Neural cell (in vitro differentiated cells): ENCODE results near the gene BTBD3. TPM values are rescaled to one million over a fixed set of nuclear protein-coding genes. Genes with fewer than 3 reads are reported as not detected.

Experiments
- H2AFZ ChIP-seq: fragments of 200-600, 300-800 bp; sonication (generic), shearing (Covaris generic); 2 replicates; pipeline ENCODE4 v1.6.0; 2014; ENCODE audit warnings: low read depth, mild to moderate bottlenecking, antibody characterized with exemption, low read length, moderate library complexity
- H3F3A ChIP-seq: fragments of 200-600 bp; shearing (Covaris generic); 2 replicates; pipeline ENCODE4 v1.6.1; 2016; ENCODE audit warnings: mild to moderate bottlenecking, moderate library complexity, mixed read lengths, antibody characterized with exemption, low read length; ENCODE audit not compliant: insufficient read depth, poor library complexity, severe bottlenecking
- H3K27ac ChIP-seq: fragments of 200-600, 300-800 bp; sonication (generic), shearing (Covaris generic); 2 replicates; pipeline ENCODE4 v1.5.1; 2014; ENCODE audit warnings: mild to moderate bottlenecking, low read length, moderate library complexity
- H3K27me3 ChIP-seq: fragments of 300-800, 200-600 bp; sonication (generic), shearing (Covaris generic); 2 replicates; pipeline ENCODE4 v1.6.0; 2014; ENCODE audit warnings: mild to moderate bottlenecking, low read depth, low read length, moderate library complexity; ENCODE audit not compliant: insufficient read depth
- H3K36me3 ChIP-seq: fragments of 300-800, 200-600 bp; sonication (generic), shearing (Covaris generic); 2 replicates; pipeline ENCODE4 v1.5.1; 2014; ENCODE audit warnings: mild to moderate bottlenecking, antibody characterized with exemption, low read length, moderate library complexity; ENCODE audit not compliant: insufficient read depth
- H3K4me2 ChIP-seq: fragments of 300-800, 200-600 bp; sonication (generic), shearing (Covaris generic); 2 replicates; pipeline ENCODE4 v1.6.0; 2014; ENCODE audit warnings: mild to moderate bottlenecking, low read length
- H3K4me3 ChIP-seq: fragments of 300-800, 200-600 bp; sonication (generic), shearing (Covaris generic); 2 replicates; pipeline ENCODE4 v1.5.1; 2014; ENCODE audit warnings: mild to moderate bottlenecking, low read length, moderate library complexity
- H3K79me2 ChIP-seq: fragments of 200-600 bp; shearing (Covaris generic); replicated peaks from 2 replicates; pipeline ENCODE4 v1.6.0; 2014; ENCODE audit warnings: mild to moderate bottlenecking, low read length, moderate library complexity; ENCODE audit not compliant: insufficient read depth
- H3K9ac ChIP-seq: fragments of 300-800, 200-600 bp; sonication (generic), shearing (Covaris generic); 2 replicates; pipeline ENCODE4 v1.6.1; 2016; ENCODE audit warnings: mild to moderate bottlenecking, low read length, mixed read lengths
- H3K9me2 ChIP-seq: fragments of 200-600 bp; shearing (Covaris generic); 2 replicates; pipeline ENCODE4 v1.6.1; 2016; ENCODE audit warnings: mild to moderate bottlenecking, low read length, mixed read lengths; ENCODE audit not compliant: insufficient read depth
- H3K9me3 ChIP-seq: fragments of 200-600, 300-800 bp; sonication (generic), shearing (Covaris generic); 2 replicates; pipeline ENCODE4 v1.6.1; 2016; ENCODE audit warnings: mild to moderate bottlenecking, mixed run types, low read length, moderate library complexity, mixed read lengths
- H4K20me1 ChIP-seq: fragments of 200-600 bp; shearing (Covaris generic); 2 replicates; pipeline ENCODE4 v1.6.1; 2016; ENCODE audit warnings: mild to moderate bottlenecking, mixed run types; ENCODE audit not compliant: insufficient read depth
- EP300 ChIP-seq: fragments of 450-650 bp; conservative IDR thresholded peaks from 2 replicates; pipeline ENCODE4 v1.6.1; 2014; ENCODE audit warnings: antibody characterized with exemption, mild to moderate bottlenecking, moderate library complexity; ENCODE audit not compliant: poor library complexity, severe bottlenecking
- EZH2 ChIP-seq: fragments of 200-600, 300-800 bp; shearing (Covaris generic), sonication (generic); IDR thresholded peaks from 2 replicates; pipeline ENCODE4 v1.6.1; 2014; ENCODE audit warnings: antibody characterized with exemption, low read length, borderline replicate concordance, mild to moderate bottlenecking; ENCODE audit not compliant: insufficient read depth, poor library complexity, severe bottlenecking
- MXI1 ChIP-seq: fragments of 450-650 bp; conservative IDR thresholded peaks from 2 replicates; pipeline ENCODE4 v1.6.1; 2014; ENCODE audit warnings: antibody characterized with exemption, mild to moderate bottlenecking; ENCODE audit not compliant: poor library complexity, severe bottlenecking
- POLR2AphosphoS5 ChIP-seq: IDR thresholded peaks from 2 replicates; pipeline ENCODE4 v1.6.1; 2012
- RAD21 ChIP-seq: fragments of 450-650 bp; conservative IDR thresholded peaks from 2 replicates; pipeline ENCODE4 v1.6.1; 2014; ENCODE audit warnings: antibody characterized with exemption, mild to moderate bottlenecking, moderate library complexity
- SMC3 ChIP-seq: fragments of 450-650 bp; conservative IDR thresholded peaks from 2 replicates; pipeline ENCODE4 v1.6.1; 2014; ENCODE audit warnings: antibody characterized with exemption, mild to moderate bottlenecking, moderate library complexity; ENCODE audit not compliant: poor library complexity
- TAF1 ChIP-seq: IDR thresholded peaks from 2 replicates; pipeline ENCODE4 v1.6.1; 2012; ENCODE audit warnings: low read depth
- polyA plus RNA-seq: library from polyadenylated mRNA; depleted of rRNA; stranded (reverse); fragments of >200 nt; gene quantifications from 2 replicates; pipeline ENCODE4 v1.2.3, GENCODE V29; 2014
- TF ChIP-seq, protein P1 (sequence below): IDR thresholded peaks from 2 replicates; pipeline ENCODE4 v1.6.1; 2012; ENCODE audit warnings: borderline replicate concordance
- TF ChIP-seq, protein P2 (sequence below): fragments of 450-650 bp; IDR thresholded peaks from 2 replicates; pipeline ENCODE4 v1.5.1; 2014; ENCODE audit warnings: antibody characterized with exemption, mild to moderate bottlenecking, moderate library complexity; ENCODE audit not compliant: poor library complexity, severe bottlenecking

Gene BTBD3
- polyA plus RNA-seq, 1 donor from 2014 or later, result 90.0 TPM

DNA sequence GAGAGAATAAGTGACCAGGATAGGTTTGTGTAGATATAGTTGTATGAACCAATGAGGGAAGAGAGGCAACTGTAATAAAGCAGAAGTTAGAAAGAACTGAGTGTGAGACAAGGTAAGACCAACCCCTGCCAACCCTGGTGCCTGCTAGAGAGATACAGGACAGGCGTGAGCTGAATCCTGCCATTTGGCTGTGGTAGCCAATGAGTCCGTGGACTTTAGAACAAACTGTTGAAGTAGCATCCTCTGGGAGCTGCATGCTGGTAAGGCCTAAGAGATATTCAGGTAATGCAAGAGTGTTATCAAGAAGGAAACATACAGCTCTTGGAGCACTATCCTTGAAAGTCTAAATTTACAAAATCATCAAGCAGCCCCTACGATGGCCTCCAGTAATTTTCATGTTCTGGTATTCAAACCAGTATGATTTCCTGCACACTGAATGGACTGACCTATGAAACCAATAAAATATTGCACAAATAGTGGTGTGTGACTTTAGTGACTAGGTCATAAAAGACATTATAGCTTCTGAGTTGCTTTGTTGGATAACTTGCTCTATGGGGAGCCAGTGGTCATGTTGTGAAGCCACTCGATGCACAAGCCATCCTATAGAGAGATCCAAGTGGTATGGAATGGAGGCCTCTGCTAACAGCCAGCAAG is 24.0 kb downstream of the BTBD3 start:
- Histone ChIP-seq H3K4me2 (no peak overlapping the region), H3K27ac (no peak overlapping the region), H3K9me3 (no peaks in the 10 kb centered on the region), H3K27me3 (no peaks in the 10 kb centered on the region), H3K9me2 (no peaks in the 10 kb centered on the region), H3K79me2 (no peaks in the 10 kb centered on the region), H2AFZ (no peak overlapping the region), H3K4me3 (no peak overlapping the region), H3K9ac (no peak overlapping the region), H3K36me3 (no peaks in the 10 kb centered on the region), H4K20me1 (no peaks in the 10 kb centered on the region), H3F3A (no peaks in the 10 kb centered on the region)
- no peak for TF ChIP-seq TAF1
- TF ChIP-seq POLR2AphosphoS5, result no peak

DNA sequence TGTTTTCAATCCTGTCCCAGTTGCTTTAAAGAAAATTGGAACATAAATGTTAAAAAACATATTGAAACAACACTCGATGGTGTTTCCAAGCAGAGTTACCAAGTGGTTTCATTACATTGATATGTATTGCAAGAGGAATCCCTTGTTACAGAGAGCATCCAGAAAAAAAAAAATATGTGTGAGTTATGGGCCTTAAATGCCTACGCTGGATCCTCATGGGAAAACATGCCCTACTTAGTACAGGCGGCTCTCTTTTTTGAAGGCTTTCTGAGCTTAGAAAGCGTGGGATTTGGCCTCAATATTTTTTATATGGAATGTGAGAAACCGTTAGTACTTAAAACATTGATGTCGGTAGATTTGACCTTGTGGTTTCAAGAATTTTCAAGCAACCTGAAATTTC is 26.1 kb downstream of the BTBD3 start:
- H4K20me1 ChIP-seq, result no peaks in the 10 kb centered on the region
- TF ChIP-seq, protein P1, sequence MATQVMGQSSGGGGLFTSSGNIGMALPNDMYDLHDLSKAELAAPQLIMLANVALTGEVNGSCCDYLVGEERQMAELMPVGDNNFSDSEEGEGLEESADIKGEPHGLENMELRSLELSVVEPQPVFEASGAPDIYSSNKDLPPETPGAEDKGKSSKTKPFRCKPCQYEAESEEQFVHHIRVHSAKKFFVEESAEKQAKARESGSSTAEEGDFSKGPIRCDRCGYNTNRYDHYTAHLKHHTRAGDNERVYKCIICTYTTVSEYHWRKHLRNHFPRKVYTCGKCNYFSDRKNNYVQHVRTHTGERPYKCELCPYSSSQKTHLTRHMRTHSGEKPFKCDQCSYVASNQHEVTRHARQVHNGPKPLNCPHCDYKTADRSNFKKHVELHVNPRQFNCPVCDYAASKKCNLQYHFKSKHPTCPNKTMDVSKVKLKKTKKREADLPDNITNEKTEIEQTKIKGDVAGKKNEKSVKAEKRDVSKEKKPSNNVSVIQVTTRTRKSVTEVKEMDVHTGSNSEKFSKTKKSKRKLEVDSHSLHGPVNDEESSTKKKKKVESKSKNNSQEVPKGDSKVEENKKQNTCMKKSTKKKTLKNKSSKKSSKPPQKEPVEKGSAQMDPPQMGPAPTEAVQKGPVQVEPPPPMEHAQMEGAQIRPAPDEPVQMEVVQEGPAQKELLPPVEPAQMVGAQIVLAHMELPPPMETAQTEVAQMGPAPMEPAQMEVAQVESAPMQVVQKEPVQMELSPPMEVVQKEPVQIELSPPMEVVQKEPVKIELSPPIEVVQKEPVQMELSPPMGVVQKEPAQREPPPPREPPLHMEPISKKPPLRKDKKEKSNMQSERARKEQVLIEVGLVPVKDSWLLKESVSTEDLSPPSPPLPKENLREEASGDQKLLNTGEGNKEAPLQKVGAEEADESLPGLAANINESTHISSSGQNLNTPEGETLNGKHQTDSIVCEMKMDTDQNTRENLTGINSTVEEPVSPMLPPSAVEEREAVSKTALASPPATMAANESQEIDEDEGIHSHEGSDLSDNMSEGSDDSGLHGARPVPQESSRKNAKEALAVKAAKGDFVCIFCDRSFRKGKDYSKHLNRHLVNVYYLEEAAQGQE, result no peak
- no peak for TF ChIP-seq SMC3
- no peak for TF ChIP-seq POLR2AphosphoS5
- no peak for TF ChIP-seq MXI1
- no peak for TF ChIP-seq RAD21
- no peak for TF ChIP-seq TAF1
- TF ChIP-seq, protein P2, sequence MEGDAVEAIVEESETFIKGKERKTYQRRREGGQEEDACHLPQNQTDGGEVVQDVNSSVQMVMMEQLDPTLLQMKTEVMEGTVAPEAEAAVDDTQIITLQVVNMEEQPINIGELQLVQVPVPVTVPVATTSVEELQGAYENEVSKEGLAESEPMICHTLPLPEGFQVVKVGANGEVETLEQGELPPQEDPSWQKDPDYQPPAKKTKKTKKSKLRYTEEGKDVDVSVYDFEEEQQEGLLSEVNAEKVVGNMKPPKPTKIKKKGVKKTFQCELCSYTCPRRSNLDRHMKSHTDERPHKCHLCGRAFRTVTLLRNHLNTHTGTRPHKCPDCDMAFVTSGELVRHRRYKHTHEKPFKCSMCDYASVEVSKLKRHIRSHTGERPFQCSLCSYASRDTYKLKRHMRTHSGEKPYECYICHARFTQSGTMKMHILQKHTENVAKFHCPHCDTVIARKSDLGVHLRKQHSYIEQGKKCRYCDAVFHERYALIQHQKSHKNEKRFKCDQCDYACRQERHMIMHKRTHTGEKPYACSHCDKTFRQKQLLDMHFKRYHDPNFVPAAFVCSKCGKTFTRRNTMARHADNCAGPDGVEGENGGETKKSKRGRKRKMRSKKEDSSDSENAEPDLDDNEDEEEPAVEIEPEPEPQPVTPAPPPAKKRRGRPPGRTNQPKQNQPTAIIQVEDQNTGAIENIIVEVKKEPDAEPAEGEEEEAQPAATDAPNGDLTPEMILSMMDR, result no peak
- TF ChIP-seq EP300, result no peak
- TF ChIP-seq EZH2, result no peak
- H3K9me2 ChIP-seq, result no peaks in the 10 kb centered on the region
- H3K9me3 ChIP-seq, result no peaks in the 10 kb centered on the region
- H3K4me2 ChIP-seq, result no peak overlapping the region
- no peak overlapping the region for H2AFZ ChIP-seq
- H3F3A ChIP-seq, result no peaks in the 10 kb centered on the region
- no peak overlapping the region for H3K27ac ChIP-seq
- H3K27me3 ChIP-seq, result no peaks in the 10 kb centered on the region
- H3K36me3 ChIP-seq, result no peaks in the 10 kb centered on the region
- H3K9ac ChIP-seq, result no peak overlapping the region
- no peaks in the 10 kb centered on the region for H3K79me2 ChIP-seq
- no peak overlapping the region for H3K4me3 ChIP-seq
